Ovary (tissue), 9 donors: ENCODE results near the gene SP3. TPM values are rescaled to one million over a fixed set of nuclear protein-coding genes. Genes with fewer than 3 reads are reported as not detected.

Source experiments
- DNase-seq, 5 donors: peaks; one replicate each; pipeline ENCODE4 v3.0.0-alpha.2; 2019 to 2020
- H3K27ac ChIP-seq, 2 donors: fragments of 200-600 bp; one replicate each; pipeline versions ENCODE4 v1.5.1 to v1.8.0; 2019 to 2022
- H3K27me3 ChIP-seq: fragments of 200-600 bp; one replicate; pipeline ENCODE4 v1.8.0; 2022
- H3K36me3 ChIP-seq: fragments of 200-600 bp; sonication (generic); one replicate; pipeline ENCODE4 v1.5.1; 2019
- H3K4me1 ChIP-seq: one replicate; pipeline ENCODE4 v1.8.1; 2013; ENCODE audit warnings: mild to moderate bottlenecking, moderate library complexity; ENCODE audit not compliant: insufficient read depth
- H3K4me3 ChIP-seq: fragments of 200-600 bp; sonication (generic); one replicate; pipeline ENCODE4 v1.5.1; 2017
- H3K9me3 ChIP-seq, 2 donors: fragments of 200-600 bp in 1 of 2; sonication (generic) in 1 of 2; one replicate each; pipeline versions ENCODE4 v1.5.1 to v1.8.1; 2013 to 2019; ENCODE audit warnings: mild to moderate bottlenecking in 1 of 2, moderate library complexity in 1 of 2
- EP300 ChIP-seq: sonication (generic); formaldehyde crosslinking; IDR thresholded peaks from one replicate; pipeline ENCODE4 v1.6.1; 2017; ENCODE audit warnings: antibody characterized with exemption
- POLR2A ChIP-seq: fragments of 450-650 bp; IDR thresholded peaks from one replicate; pipeline ENCODE4 v1.6.1; 2017; ENCODE audit warnings: antibody characterized with exemption, mild to moderate bottlenecking, moderate library complexity
- WGBS, 3 donors: extraction: QIAGEN DNeasy Blood & Tissue Kit in 1 of 3; methylation state at CpG; one replicate each; pipeline versions ENCODE4 v1.1.5 to v1.1.7; 2013 to 2017; 5-methylcytosine and 5-hydroxymethylcytosine counted together
- intact Hi-C, 4 donors: fragments of 100-400 bp; cut with DNase I; formaldehyde crosslinking; loops; one replicate each; pipeline versions ENCODE4 v1.11.0 to v1.15.1; 2022 to 2023
- polyA plus RNA-seq, 2 donors: library from polyadenylated mRNA; stranded (reverse); fragments of 200-250 nt in 1 of 2; fragments of 350-450 nt in 1 of 2; fragmentation: Illumina TruSeq in 1 of 2; extraction: RNeasy Lipid Tissue Mini Kit (QIAGEN cat#74804) in 1 of 2; gene quantifications; one replicate each; pipeline ENCODE4 v1.2.3, GENCODE V29; 2013 to 2014
- total RNA-seq, 7 donors: library from RNA; depleted of rRNA in 2 of 7; stranded (reverse); fragments of >200 nt in 2 of 7; fragmentation: NEBNext Ultra II Directional in 3 of 7; extraction: Animal tissue kit (Norgen Biotek cat#: 25700) in 3 of 7; gene quantifications; one replicate each; pipeline versions ENCODE4 v1.1.0 to v1.2.4, GENCODE V29; 2016 to 2023
- TF ChIP-seq, protein P1 (sequence below), 3 donors: fragments of 450-650 bp in 2 of 3; fragments of 200-600 bp in 1 of 3; IDR thresholded peaks; one replicate each; pipeline versions ENCODE4 v1.5.1 to v1.8.0; 2016 to 2022; ENCODE audit warnings: antibody characterized with exemption in 3 of 3, mild to moderate bottlenecking in 1 of 3
- donor health status: DM: no; HTN: no; CAD: no; lungs with moderate emphysema.
- donor health status: DM: no; HTN: no; CAD: no.
- donor health status: Bipolar disorder and iron deficiency.
- donor health status: DM: yes; HTN: yes; CAD: no.
- donor health status: DM: no; HTN: no; CAD: no.
- donor health status: DM: yes; HTN: yes; CAD: no.

Gene SP3
- total and polyA plus RNA-seq, 9 donors = 35.4 to 131 (median 88.3) TPM

DNA sequence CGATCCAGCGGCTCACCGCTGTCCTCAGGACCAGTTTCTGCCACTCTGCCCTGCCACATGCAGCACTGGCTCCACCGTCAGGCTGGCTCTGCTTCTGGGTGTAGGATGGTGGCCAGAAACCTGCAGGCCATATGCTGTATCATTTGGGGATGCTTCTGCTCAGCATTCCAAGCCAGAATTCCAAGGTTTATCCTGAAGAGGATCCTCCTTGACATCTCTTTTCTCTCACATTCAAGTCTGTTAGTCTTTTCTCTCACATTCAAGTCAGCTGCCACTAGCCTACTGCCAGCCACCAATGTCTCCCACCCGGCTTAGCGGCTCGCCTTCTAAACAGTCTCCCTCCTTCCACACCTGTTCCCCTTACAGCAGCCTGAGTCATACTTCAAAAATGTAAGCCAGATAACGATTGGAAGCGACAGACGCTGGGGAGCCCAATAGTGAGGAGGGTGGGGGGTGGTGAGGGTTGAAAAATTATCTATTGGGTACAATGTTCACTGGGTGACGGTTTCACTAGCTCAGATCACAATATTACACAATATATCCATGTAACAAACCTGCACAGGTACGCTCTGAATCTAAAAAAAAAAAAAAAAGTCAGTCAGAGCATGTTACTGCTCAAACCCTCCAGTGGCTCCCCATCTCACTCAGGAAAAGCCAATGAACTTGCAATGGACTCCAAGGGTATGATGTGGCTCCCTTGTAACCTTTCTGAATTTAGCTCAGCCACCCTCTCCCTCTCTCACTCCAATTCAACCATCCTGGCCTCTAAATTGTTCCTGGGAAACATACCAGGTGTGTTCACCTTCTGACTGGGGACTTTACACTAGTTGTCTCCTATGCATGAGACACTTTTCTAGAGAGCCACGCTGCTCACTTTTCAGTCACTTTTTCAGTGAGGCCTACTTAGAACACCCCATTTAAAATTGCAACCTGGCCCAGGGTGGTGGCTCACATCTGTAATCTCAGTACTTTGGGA lies 38.8 kb upstream of the SP3 start:
- intact Hi-C loops = no loop called here
- no peak overlapping the region for H3K27ac ChIP-seq
- no peaks in the 10 kb centered on the region for H3K36me3 ChIP-seq
- DNase-seq = no peak
- 75 to 79% (median 77%) methylated on average over 13 of the region's 13 CpGs for WGBS, 3 donors
- H3K4me1 ChIP-seq = peaks cover 2% of the 10 kb centered on the region
- no peak overlapping the region for H3K4me3 ChIP-seq
- TF ChIP-seq, protein P1, sequence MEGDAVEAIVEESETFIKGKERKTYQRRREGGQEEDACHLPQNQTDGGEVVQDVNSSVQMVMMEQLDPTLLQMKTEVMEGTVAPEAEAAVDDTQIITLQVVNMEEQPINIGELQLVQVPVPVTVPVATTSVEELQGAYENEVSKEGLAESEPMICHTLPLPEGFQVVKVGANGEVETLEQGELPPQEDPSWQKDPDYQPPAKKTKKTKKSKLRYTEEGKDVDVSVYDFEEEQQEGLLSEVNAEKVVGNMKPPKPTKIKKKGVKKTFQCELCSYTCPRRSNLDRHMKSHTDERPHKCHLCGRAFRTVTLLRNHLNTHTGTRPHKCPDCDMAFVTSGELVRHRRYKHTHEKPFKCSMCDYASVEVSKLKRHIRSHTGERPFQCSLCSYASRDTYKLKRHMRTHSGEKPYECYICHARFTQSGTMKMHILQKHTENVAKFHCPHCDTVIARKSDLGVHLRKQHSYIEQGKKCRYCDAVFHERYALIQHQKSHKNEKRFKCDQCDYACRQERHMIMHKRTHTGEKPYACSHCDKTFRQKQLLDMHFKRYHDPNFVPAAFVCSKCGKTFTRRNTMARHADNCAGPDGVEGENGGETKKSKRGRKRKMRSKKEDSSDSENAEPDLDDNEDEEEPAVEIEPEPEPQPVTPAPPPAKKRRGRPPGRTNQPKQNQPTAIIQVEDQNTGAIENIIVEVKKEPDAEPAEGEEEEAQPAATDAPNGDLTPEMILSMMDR (IDR thresholded peaks at IDR 0.05) = no peak
- TF ChIP-seq POLR2A (no peak), EP300 (no peak)
- H3K9me3 ChIP-seq = no peaks in the 10 kb centered on the region
- no peaks in the 10 kb centered on the region for H3K27me3 ChIP-seq

DNA sequence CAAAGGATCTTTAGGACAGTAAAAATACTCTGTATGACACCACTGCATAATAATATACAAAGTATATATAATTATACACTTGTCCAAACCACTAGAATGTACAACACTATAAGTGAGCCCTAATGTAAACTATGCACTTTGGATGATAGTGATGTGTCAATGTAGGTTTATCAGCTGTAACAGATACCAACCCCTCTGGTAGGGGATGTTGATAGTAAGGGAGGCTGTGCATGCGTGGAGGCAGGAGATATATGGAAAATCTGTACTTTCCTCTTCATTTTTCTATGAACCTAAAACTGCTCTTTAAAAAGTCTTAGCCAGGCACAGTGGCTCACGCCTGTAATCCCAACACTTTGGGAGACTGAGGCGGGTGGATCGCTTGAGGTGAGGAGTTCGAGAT lies 37.5 kb upstream of the SP3 start:
- peaks cover 8% of the 10 kb centered on the region for H3K4me1 ChIP-seq

DNA sequence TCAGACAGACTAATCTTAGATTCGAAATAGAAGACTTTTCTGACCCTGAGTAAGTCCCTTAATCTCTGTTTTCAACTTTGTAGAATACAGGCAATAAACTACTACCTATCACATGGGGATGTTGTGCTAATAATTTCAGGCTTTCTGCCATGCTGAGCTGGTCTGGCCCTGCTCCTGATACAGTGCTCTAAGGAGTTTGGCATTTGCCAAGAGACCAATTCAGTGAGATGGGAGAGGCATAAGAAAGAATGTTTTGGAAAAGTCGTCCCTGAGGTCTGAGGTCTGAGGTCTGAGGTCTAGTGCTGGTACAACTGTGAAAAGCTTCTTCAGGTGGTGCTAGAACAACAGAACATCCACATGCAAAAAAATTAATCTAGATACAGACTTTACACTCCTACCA lies 35.9 kb upstream of the SP3 start:
- no peak for TF ChIP-seq POLR2A
- WGBS, 3 donors = 35 to 58% (median 55%) methylated on average over 2 of the region's 2 CpGs
- H3K27me3 ChIP-seq = no peaks in the 10 kb centered on the region
- H3K36me3 ChIP-seq = no peaks in the 10 kb centered on the region
- DNase-seq = no peak
- H3K4me1 ChIP-seq = peaks cover 13% of the 10 kb centered on the region
- H3K27ac ChIP-seq = no peak overlapping the region
- intact Hi-C loops = no loop called here
- no peaks in the 10 kb centered on the region for H3K9me3 ChIP-seq
- H3K4me3 ChIP-seq = no peak overlapping the region

More for the DNA sequence above, 37.5 kb upstream of the SP3 start:
- 96 to 99% (median 98%) methylated on average over 5 of the region's 5 CpGs for WGBS, 3 donors
- intact Hi-C loops = no loop called here
- TF ChIP-seq EP300 (no peak), POLR2A (no peak)
- TF ChIP-seq, protein P1 (IDR thresholded peaks at IDR 0.05) = no peak
- no peaks in the 10 kb centered on the region for H3K36me3 ChIP-seq
- H3K9me3 ChIP-seq = no peaks in the 10 kb centered on the region
- DNase-seq = no peak
- no peak overlapping the region for H3K27ac ChIP-seq
- H3K4me3 ChIP-seq = no peak overlapping the region
- H3K27me3 ChIP-seq = no peaks in the 10 kb centered on the region

DNA sequence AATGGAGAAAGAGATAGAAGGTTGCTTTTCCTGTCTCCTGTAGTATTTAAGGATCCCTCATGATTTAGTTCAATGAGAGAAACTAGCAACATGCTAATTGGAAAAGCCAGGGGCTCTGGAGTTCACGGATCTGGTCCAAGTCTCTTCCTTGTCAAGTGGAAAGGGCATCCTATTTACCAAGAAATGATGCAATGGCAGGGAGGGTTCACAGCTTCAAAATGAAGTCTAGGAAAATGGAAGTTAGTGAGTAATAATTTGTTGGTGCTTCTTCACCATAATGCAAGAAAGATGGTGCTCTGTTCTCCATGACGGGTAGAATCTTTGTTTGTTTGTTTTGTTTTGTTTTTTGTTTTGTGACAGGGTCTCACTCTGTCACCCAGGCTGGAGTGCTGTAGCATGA lies 34.6 kb upstream of the SP3 start:
- Histone ChIP-seq H3K27ac (no peak overlapping the region), H3K27me3 (no peaks in the 10 kb centered on the region), H3K36me3 (no peaks in the 10 kb centered on the region), H3K4me3 (no peak overlapping the region), H3K4me1 (peaks cover 13% of the 10 kb centered on the region), H3K9me3 (no peaks in the 10 kb centered on the region)
- 92 to 100% (median 92%) methylated on average over 2 of the region's 2 CpGs for WGBS, 3 donors
- DNase-seq = no peak
- TF ChIP-seq EP300 (no peak), POLR2A (no peak)
- TF ChIP-seq, protein P1 (IDR thresholded peaks at IDR 0.05) = no peak
- intact Hi-C loops = no loop called here

DNA sequence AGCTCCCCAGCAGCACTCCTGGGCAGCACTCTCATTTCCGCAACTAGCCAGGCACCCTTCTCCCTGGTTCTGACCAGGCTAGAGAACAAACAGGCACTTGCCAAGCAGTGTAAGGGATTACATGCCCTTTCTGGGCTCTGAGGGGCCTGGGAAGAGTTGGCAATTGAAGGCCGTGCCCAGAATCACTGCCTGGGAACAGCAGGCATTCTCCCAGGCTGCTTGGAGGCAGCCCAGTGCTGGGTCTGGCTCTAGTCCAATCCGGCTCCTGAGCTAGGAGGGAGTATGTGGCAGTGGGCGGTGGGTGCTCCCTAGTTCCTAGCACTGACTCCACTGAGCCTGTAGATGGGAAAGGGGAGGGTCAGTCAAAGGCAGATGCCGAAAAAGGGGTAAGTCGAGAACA lies 34.1 kb upstream of the SP3 start:
- Histone ChIP-seq H3K27me3 (no peaks in the 10 kb centered on the region), H3K4me1 (peaks cover 13% of the 10 kb centered on the region), H3K4me3 (no peak overlapping the region), H3K9me3 (no peaks in the 10 kb centered on the region), H3K36me3 (no peaks in the 10 kb centered on the region), H3K27ac (no peak overlapping the region)
- TF ChIP-seq POLR2A (no peak), EP300 (no peak)
- TF ChIP-seq, protein P1 (IDR thresholded peaks at IDR 0.05) = no peak
- WGBS, 3 donors = 76 to 83% (median 78%) methylated on average over 6 of the region's 6 CpGs
- no peak for DNase-seq
- intact Hi-C loops = no loop called here
